Upper lobe of right lung (tissue), 1 donor: Measurements from ENCODE around the gene CXADR. TPM values are rescaled to one million over a fixed set of nuclear protein-coding genes. Genes with fewer than 3 reads are reported as not detected.
"Not testable (repeated sequence)": the region's sequence is repeated elsewhere in the genome, so short reads cannot be mapped to it uniquely, and the experiment has no call there.

Experiments used
- ATAC-seq: fragments of 200-7000 bp; cut with Tn5 transposase; one replicate; pipeline ENCODE4 v1.9.1; 2020; ENCODE audit warnings: mild to moderate bottlenecking, moderate library complexity
- DNase-seq: peaks from one replicate; pipeline ENCODE4 v3.0.0-alpha.2; 2020
- H3K27ac ChIP-seq: fragments of 200-600 bp; one replicate; pipeline ENCODE4 v1.8.0; 2022
- H3K27me3 ChIP-seq: fragments of 200-600 bp; one replicate; pipeline ENCODE4 v1.8.0; 2022; ENCODE audit warnings: mild to moderate bottlenecking
- H3K36me3 ChIP-seq: fragments of 200-600 bp; one replicate; pipeline ENCODE4 v1.8.0; 2022
- H3K4me1 ChIP-seq: fragments of 200-600 bp; one replicate; pipeline ENCODE4 v1.8.0; 2022
- H3K4me3 ChIP-seq: fragments of 200-600 bp; one replicate; pipeline ENCODE4 v1.8.0; 2022; ENCODE audit warnings: mild to moderate bottlenecking
- H3K9me3 ChIP-seq: fragments of 200-600 bp; one replicate; pipeline ENCODE4 v1.8.0; 2022
- CTCF ChIP-seq: fragments of 200-600 bp; IDR thresholded peaks from one replicate; pipeline ENCODE4 v1.8.0; 2022; ENCODE audit warnings: antibody characterized with exemption
- intact Hi-C: fragments of 100-400 bp; cut with DNase I; formaldehyde crosslinking; loops from one replicate; pipeline ENCODE4 v1.11.0; 2022
- total RNA-seq: library from RNA; stranded (reverse); fragmentation: NEBNext Ultra II Directional; extraction: Animal tissue kit (Norgen Biotek cat#: 25700); gene quantifications from one replicate; pipeline ENCODE4 v1.2.1, GENCODE V29; 2021
- donor health status: DM: no; HTN: yes; CAD: no; lungs with severe emphysema.

Gene CXADR
- total RNA-seq, 1 donor from 2014 or later: 29.0 TPM

GRCh38 chr21:17495680-17496079, 17.2 kb upstream of the CXADR start:
- Histone ChIP-seq H3K36me3 (no peaks in the 10 kb centered on the region), H3K4me1 (peaks cover 10% of the 10 kb centered on the region), H3K27me3 (no peaks in the 10 kb centered on the region), H3K9me3 (no peaks in the 10 kb centered on the region), H3K4me3 (no peak overlapping the region), H3K27ac (no peak overlapping the region)
- TF ChIP-seq CTCF: no peak
- ATAC-seq: no peak
- DNase-seq: no peak
- intact Hi-C loops: no loop called here

- intact Hi-C loops: no loop called here
- no peak overlapping the region for H3K27ac ChIP-seq
- H3K27me3 ChIP-seq: no peaks in the 10 kb centered on the region
- DNase-seq: no peak
- TF ChIP-seq CTCF: no peak
- H3K4me3 ChIP-seq: no peak overlapping the region
- peaks cover 7% of the 10 kb centered on the region for H3K4me1 ChIP-seq
- H3K36me3 ChIP-seq: no peaks in the 10 kb centered on the region
- ATAC-seq: no peak
- no peaks in the 10 kb centered on the region for H3K9me3 ChIP-seq
These were observed 15.5 kb upstream of the CXADR start for GRCh38 chr21:17497316-17497715.

- no peaks in the 10 kb centered on the region for H3K27me3 ChIP-seq
- no peaks in the 10 kb centered on the region for H3K36me3 ChIP-seq
- H3K27ac ChIP-seq: no peak overlapping the region
- ATAC-seq (no peak), DNase-seq (no peak)
- no peaks in the 10 kb centered on the region for H3K4me1 ChIP-seq
- no peak overlapping the region for H3K4me3 ChIP-seq
- intact Hi-C loops: no loop called here
- no peaks in the 10 kb centered on the region for H3K9me3 ChIP-seq
- no peak for TF ChIP-seq CTCF
These were observed 14.3 kb upstream of the CXADR start for GRCh38 chr21:17498586-17498985.

GRCh38 chr21:17501107-17502006, 11.5 kb upstream of the CXADR start:
- no peak for DNase-seq

GRCh38 chr21:17502985-17503384, 9.9 kb upstream of the CXADR start:
- H3K27me3 ChIP-seq, H3K27ac ChIP-seq, H3K9me3 ChIP-seq, ATAC-seq, intact Hi-C loops, H3K4me1 ChIP-seq, H3K36me3 ChIP-seq, H3K4me3 ChIP-seq, DNase-seq: not testable (repeated sequence)

More at GRCh38 chr21:17501107-17502006, 11.5 kb upstream of the CXADR start:
- no peak for TF ChIP-seq CTCF
- no peak for ATAC-seq
- Histone ChIP-seq H3K9me3 (no peaks in the 10 kb centered on the region), H3K4me1 (no peaks in the 10 kb centered on the region), H3K27ac (no peak overlapping the region), H3K27me3 (no peaks in the 10 kb centered on the region), H3K36me3 (no peaks in the 10 kb centered on the region), H3K4me3 (no peak overlapping the region)
- intact Hi-C loops: no loop called here

GRCh38 chr21:17506951-17507350, 5.9 kb upstream of the CXADR start:
- DNase-seq (no peak), ATAC-seq (no peak)

More at GRCh38 chr21:17506951-17507350, 5.9 kb upstream of the CXADR start:
- H3K9me3 ChIP-seq: no peaks in the 10 kb centered on the region
- no peak overlapping the region for H3K27ac ChIP-seq
- no peaks in the 10 kb centered on the region for H3K4me1 ChIP-seq
- no peaks in the 10 kb centered on the region for H3K27me3 ChIP-seq
- no peak for TF ChIP-seq CTCF
- no peaks in the 10 kb centered on the region for H3K36me3 ChIP-seq
- intact Hi-C loops: no loop called here
- no peak overlapping the region for H3K4me3 ChIP-seq
